Superior temporal gyrus (tissue), 1 donor: ENCODE results near the gene PRR14.

Experiments used
- DNase-seq: peaks from one replicate; pipeline ENCODE4 v3.0.0-alpha.2; 2016; ENCODE audit errors: extremely low spot score

PRR14 gene

DNA sequence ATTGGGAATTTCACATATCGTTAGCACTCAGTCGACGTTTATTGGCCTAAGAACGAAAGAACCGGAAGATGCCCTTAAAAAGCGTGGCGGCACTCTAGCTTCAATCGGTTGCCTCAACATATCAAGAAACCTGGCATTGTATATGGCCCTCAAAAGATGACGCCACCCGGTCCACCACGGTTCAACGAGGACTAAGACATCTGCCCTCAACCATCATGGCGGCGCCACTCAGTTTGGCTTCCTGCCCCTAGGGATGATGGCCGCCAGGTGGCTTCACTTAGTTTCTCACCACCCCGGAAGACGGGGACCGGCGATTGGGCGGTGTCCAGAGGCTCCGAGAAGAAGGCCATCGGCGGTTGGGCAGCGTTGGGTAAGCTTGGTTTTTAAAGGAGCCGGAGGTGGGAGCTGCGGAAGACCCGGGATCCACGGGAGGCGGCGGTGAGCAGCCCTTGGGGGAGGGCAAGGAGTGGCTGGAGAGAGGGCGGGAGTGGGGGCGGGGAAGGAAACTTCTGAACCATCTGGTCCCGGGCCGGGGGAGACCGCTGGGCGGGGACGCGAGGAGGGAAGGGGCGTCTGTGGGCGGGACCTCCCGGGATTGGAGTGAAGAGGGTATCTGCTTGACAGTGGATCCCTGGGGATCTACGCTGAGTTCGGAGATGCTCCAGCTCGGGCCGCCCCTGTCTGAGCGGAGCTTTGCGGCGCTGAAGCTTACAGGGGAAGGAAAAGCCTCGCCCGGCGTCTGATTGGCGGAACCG, at the start of gene PRR14:
PRR14 (plus strand) TSS at position 592 of the 755 bp plus-strand sequence. CDS start 686 bp downstream, outside the sequence.
- DNase-seq: peak; percentile 100

- no peak for DNase-seq
These were observed 48.8 kb upstream of the PRR14 start for GRCh38 chr16:30601966-30602365.

DNA sequence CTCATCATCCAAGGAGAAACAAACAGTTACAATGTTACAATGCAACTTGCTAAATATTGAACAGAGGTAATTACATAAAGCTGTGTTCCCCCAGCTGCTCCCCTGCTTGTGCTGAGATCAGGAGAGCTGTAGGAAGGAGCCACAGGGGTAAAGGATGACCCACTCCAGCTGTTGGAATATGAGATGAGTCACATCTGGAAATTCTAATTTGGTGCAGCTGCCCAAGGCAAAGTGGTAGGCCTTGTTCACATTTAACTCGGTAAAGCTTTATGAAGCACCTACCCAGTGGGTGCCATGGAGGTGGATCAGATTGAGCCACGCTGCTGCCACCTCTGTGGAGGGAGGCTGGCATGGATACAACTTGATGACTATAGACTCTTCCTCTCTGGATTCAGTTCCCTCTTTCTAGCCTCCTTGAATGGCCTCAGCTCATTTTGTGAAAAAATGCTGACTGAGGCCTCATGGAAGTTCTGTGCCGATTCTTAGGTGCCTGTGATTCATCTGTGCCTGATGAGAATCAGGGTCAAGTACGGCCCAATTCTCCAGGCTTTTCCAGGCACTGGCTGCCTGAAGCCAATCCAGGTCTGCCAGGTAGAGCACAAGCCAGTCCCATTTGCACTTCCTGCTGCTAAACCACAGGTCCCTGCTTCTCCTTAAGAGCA, 48.0 kb upstream of the PRR14 start:
- no peak for DNase-seq

- DNase-seq: no peak
These were observed 46.8 kb upstream of the PRR14 start for GRCh38 chr16:30603945-30604315.

DNA sequence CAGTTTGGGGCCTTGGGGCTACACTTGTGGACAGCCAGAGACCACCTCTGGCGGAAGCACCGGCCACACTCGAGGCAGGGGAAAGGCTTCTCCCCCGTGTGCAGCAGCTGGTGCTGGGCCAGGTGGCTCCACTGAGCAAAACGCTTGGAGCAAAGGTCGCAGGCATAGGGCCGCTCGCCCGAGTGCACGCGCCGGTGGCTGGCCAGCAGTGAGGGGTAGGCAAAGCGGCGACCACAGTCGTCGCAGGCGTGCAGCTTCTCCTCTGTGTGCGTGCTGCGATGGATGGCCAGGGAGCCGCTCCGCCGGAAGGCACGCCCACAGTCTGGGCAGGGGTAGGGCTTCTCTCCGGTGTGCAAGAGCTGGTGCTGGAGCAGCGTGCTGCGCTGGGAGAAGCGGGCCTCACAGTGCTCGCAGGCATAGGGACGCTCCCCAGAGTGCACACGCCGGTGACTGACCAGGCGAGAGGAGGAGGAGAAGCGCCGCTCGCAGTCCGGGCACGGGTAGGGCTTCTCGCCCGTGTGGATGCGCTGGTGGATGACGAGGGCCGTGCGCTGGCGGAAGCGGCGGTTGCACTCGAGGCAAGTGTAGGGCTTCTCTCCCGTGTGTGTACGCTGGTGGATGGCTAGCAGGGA, 46.3 kb upstream of the PRR14 start:
- no peak for DNase-seq

- no peak for DNase-seq
These were observed 45.6 kb upstream of the PRR14 start for GRCh38 chr16:30605158-30605557.

- no peak for DNase-seq
These were observed 44.8 kb upstream of the PRR14 start for GRCh38 chr16:30606004-30606403.

- DNase-seq: peak; percentile 36
These were observed 41.5 kb upstream of the PRR14 start for GRCh38 chr16:30609002-30609925.

GRCh38 chr16:30609926-30610839, 40.6 kb upstream of the PRR14 start, which contains the start of gene ZNF689:
ZNF689 (minus strand) TSS chr16:30610389; CDS start chr16:30610041, 348 bp downstream.
- peak; percentile 100 for DNase-seq

DNA sequence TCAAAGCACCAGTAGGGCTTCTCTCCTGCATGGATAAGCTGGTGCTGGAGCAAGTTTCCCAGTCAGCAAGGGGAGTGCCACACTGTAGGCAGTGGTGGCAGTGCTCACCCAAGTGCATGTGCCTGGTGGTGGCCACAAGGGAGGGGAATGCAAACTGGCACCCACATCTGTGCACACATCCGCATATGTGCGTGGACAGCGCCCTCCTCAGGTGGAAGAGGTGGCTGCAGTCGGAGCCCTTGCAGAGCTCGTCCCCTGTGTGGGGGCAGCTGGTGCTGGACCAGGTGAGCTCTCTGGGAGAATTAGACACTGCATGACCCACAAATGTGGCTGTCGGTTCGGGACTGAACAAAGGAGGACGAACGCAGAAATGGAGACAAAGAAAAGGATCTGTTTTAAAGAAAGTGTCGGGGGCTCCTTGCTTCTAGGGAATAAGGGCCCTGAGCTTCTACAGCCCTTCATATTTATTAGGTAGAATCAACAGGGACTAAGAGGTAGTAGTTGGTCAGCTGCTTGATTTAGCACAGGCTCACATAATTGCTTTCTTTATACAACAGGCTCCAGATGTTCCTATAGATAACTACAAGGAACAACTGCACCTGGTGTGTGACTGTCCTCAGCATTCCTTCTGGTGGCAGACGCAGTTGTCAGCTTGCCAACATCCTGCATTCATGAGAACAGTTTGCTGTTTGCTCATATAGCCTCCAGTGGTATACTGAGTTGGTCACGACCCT, 35.2 kb upstream of the PRR14 start:
- DNase-seq: no peak

GRCh38 chr16:30619202-30619601, 31.6 kb upstream of the PRR14 start:
- DNase-seq: no peak

DNA sequence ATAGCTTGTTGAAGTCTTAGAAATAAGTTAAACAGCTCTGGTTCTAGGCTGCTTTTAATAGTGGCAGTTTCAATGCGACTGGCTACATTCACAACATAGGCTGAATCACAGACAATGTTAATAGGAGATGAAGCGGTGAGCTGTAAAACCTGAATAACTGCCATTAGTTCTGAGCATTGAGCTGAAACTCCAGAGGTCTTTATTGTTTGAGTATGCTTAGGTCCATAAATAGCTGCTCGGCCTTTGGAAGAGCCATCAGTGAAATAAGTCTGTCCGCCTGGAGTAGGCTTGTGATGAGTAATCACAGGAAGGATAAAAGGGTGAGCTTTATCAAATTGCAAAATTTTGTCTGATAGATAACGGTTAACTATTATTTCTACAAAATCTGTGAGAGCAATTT, 31.1 kb upstream of the PRR14 start:
- no peak for DNase-seq

DNA sequence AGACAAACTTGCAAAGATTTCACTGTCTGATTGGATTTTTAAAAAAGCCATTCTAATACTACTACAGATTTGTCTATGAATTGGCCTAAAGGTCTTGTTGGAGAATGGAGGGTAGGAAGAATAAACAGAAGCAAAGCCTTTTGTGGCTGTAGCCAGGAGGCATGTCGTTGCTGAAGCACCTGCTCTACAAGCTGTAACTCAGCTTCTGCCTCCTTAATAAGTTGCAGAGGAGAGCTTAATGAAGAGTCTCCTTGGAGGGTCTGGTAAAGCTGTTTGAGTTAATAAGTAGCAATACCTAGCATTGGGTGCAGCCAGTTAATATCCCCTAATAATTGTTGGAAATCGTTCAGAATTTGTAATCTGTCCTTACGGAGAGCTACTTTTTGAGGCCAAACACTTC, 30.6 kb upstream of the PRR14 start:
- no peak for DNase-seq

GRCh38 chr16:30621765-30622164, 29.0 kb upstream of the PRR14 start:
- DNase-seq: no peak

DNA sequence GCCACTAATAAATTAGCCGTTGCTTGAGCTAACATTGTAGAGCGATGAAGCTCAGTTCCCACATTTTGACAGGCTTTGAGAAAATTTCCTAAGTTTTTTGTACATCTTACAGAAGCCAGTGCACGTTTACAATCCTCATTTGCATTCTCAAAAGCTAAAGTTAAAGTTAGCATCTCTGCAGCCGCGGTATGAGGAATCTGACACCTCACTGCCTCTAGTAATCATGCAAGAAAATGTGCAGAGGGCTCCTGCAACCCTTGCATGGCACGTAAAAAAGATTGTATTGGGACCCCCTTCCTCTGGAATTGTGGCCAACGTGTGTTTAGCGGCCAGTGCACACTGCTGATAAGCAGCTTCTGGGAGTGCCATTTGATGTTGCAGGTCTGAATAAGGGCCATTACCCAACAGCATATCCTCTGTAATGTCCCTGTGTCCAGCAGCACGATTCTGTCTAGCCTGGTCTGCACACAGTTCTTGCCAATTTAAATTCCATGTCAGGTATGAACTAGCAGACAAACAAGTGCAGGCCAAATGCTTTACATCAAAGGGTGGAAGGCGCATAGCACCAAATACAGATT, 28.2 kb upstream of the PRR14 start:
- DNase-seq: no peak

DNA sequence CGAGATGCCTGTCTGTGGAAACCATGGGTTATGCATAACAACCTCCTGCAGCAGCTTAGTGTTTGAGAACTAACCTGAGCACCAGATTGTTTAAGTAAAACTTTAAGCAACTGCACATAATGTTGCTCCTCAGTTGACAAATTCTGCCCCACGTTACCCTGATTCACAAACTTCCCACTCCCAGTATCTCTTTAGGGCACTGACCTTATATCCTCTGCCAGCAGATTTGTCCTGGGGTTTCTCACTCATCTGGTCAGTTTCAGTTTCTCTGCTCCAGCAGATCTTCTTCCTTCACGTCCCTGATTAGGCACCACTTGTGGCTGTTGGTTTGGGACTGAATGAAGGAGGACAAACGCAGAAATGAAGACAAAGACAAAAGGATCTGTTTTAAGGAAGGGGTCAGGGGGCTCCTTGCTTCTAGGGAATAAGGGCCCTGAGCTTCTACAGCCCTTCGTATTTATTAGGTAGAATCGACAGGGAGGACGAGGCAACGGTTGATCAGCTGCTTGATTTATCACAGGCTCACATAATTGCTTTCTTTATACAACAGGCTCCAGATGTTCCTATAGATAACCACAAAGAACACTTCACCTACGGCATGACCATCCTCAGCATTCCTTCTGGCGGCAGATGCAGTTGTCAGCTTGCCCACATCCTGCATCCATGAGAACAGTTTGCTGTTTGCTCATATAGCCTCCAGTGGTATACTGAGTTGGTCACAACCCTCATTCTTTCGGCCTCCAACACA, 27.1 kb upstream of the PRR14 start:
- DNase-seq: no peak

GRCh38 chr16:30626236-30626635, 24.5 kb upstream of the PRR14 start:
- no peak for DNase-seq

GRCh38 chr16:30628628-30629540, 21.9 kb upstream of the PRR14 start:
- peak; percentile 94 for DNase-seq
